AG08396 (cell line): Measurements from ENCODE around the gene KRTAP4-3.
"Not testable (repeated sequence)": the region's sequence is repeated elsewhere in the genome, so short reads cannot be mapped to it uniquely, and the experiment has no call there.

Experiments used
- DNase-seq: peaks from one replicate; pipeline ENCODE4 v3.0.0; 2012; ENCODE audit warnings: low spot score, mixed read lengths

KRTAP4-3 gene

GRCh38 chr17:41151525-41151924 lies 16.5 kb downstream of the KRTAP4-3 start:
- no peak for DNase-seq

- no peak for DNase-seq
Observed at GRCh38 chr17:41150026-41150425, 18.0 kb downstream of the KRTAP4-3 start.

GRCh38 chr17:41149652-41149985 lies 18.4 kb downstream of the KRTAP4-3 start, which contains the start of gene KRTAP4-5:
KRTAP4-5 (minus strand) TSS chr17:41149825; CDS start chr17:41149767, 58 bp downstream.
- no peak for DNase-seq

GRCh38 chr17:41148971-41149651 lies 18.9 kb downstream of the KRTAP4-3 start:
- not testable (repeated sequence) for DNase-seq

GRCh38 chr17:41147531-41148204 lies 20.4 kb downstream of the KRTAP4-3 start:
- no peak for DNase-seq

GRCh38 chr17:41145261-41145660 lies 22.8 kb downstream of the KRTAP4-3 start:
- DNase-seq, result no peak

GRCh38 chr17:41144846-41145245 lies 23.2 kb downstream of the KRTAP4-3 start:
- DNase-seq, result no peak

- no peak for DNase-seq
Observed at GRCh38 chr17:41141361-41141760, 26.7 kb downstream of the KRTAP4-3 start.

- DNase-seq, result peak; percentile 49
Observed at GRCh38 chr17:41140360-41141131, 27.5 kb downstream of the KRTAP4-3 start, which contains the start of gene KRTAP4-6. KRTAP4-6 (minus strand) TSS chr17:41140544; CDS start chr17:41140487, 57 bp downstream.

- DNase-seq, result not testable (repeated sequence)
Observed at GRCh38 chr17:41139865-41140264, 28.2 kb downstream of the KRTAP4-3 start.

- peak; percentile 14 for DNase-seq
Observed at GRCh38 chr17:41133880-41134735, 33.9 kb downstream of the KRTAP4-3 start.

GRCh38 chr17:41131979-41132378 lies 36.0 kb downstream of the KRTAP4-3 start:
- peak; percentile 12 for DNase-seq

GRCh38 chr17:41127371-41127770 lies 40.6 kb downstream of the KRTAP4-3 start:
- no peak for DNase-seq

- DNase-seq, result no peak
Observed at GRCh38 chr17:41126412-41126811, 41.6 kb downstream of the KRTAP4-3 start.

GRCh38 chr17:41125064-41125463 lies 43.0 kb downstream of the KRTAP4-3 start:
- DNase-seq, result no peak

GRCh38 chr17:41123991-41124371 lies 44.0 kb downstream of the KRTAP4-3 start, which contains the start of gene KRTAP4-12:
KRTAP4-12 (minus strand) TSS chr17:41124182; CDS start chr17:41124122, 60 bp downstream.
- not testable (repeated sequence) for DNase-seq

- DNase-seq, result not testable (repeated sequence)
Observed at GRCh38 chr17:41123292-41123990, 44.6 kb downstream of the KRTAP4-3 start.

GRCh38 chr17:41121742-41122141 lies 46.3 kb downstream of the KRTAP4-3 start:
- no peak for DNase-seq

GRCh38 chr17:41119696-41120690 lies 48.0 kb downstream of the KRTAP4-3 start:
- not testable (repeated sequence) for DNase-seq

- DNase-seq, result no peak
Observed at GRCh38 chr17:41118721-41119120, 49.3 kb downstream of the KRTAP4-3 start.
